GM10266 (cell line): ENCODE data around the gene NUP133.

ENCODE experiments used
- DNase-seq: peaks from one replicate; pipeline ENCODE4 v3.0.0; 2012; ENCODE audit errors: extremely low spot score
- CTCF ChIP-seq: IDR thresholded peaks from 2 replicates; pipeline ENCODE4 v1.5.1; 2012; ENCODE audit warnings: mild to moderate bottlenecking, low read depth; ENCODE audit not compliant: control insufficient read depth, insufficient read depth; ENCODE audit errors: missing control alignments

The NUP133 gene

GRCh38 chr1:229412056-229412455 lies 96.1 kb downstream of the NUP133 start:
- TF ChIP-seq CTCF: no peak
- no peak for DNase-seq

GRCh38 chr1:229411434-229412055 lies 96.6 kb downstream of the NUP133 start:
- no peak for DNase-seq
- TF ChIP-seq CTCF: no peak

- TF ChIP-seq CTCF: no peak
- no peak for DNase-seq
These were observed 97.3 kb downstream of the NUP133 start for GRCh38 chr1:229410692-229411433.

GRCh38 chr1:229410370-229410691 lies 97.8 kb downstream of the NUP133 start:
- no peak for TF ChIP-seq CTCF
- DNase-seq: no peak

- no peak for TF ChIP-seq CTCF
- no peak for DNase-seq
These were observed 98.3 kb downstream of the NUP133 start for GRCh38 chr1:229409616-229410369.

GRCh38 chr1:229408458-229409037 lies 99.6 kb downstream of the NUP133 start:
- no peak for DNase-seq
- TF ChIP-seq CTCF: no peak
